Measurements from ENCODE around the gene HOXC11. TPM values are rescaled to one million over a fixed set of nuclear protein-coding genes. Genes with fewer than 3 reads are reported as not detected.

The HOXC11 gene
- total and polyA plus RNA-seq, 4 experiments from 2014 or later = not detected

DNA sequence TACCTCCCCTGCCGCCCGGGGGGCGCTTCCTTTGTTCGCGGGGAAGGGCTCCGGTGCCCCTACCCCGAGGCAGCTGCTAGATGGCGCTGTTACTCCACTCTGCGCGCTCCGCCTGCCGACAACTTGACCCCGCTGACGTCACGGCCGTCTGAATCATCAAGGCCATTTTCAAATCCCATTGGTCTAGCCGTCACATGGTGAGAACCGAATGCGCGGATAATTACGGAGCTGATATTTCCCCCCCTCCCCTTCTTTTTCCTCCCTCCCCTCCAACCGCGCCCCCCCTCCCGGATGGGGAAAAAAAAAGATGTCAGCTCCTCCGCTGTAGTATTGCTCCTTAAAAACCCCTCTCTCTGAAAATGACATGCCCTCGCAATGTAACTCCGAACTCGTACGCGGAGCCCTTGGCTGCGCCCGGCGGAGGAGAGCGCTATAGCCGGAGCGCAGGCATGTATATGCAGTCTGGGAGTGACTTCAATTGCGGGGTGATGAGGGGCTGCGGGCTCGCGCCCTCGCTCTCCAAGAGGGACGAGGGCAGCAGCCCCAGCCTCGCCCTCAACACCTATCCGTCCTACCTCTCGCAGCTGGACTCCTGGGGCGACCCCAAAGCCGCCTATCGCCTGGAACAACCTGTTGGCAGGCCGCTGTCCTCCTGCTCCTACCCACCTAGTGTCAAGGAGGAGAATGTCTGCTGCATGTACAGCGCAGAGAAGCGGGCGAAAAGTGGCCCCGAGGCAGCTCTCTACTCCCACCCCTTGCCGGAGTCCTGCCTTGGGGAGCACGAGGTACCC, 12.2 kb downstream of the HOXC11 start, which contains the start of gene HOXC10:
HOXC10 (plus strand) TSS at position 246 of the 791 bp plus-strand sequence; CDS start at position 360, 114 bp downstream.
- POLR2A ChIA-PET (ENCODE audit: partially characterized antibody) = no interaction called here
- Histone ChIP-seq H3K4me3 (ENCODE audit: low read length in 2 of 2) (no peak within 1 kb of the TSS), H3K27me3 (ENCODE audit: insufficient read depth, low read length) (peaks cover 94% of the 10 kb centered on the region), H3K27ac (ENCODE audit: low read depth, low read length) (no peak within 1 kb of the TSS), H3K36me3 (ENCODE audit: insufficient read depth, low read length) (no peaks in the 10 kb centered on the region), H3K9me3 (ENCODE audit: control insufficient read depth in 1 of 2, low read length in 2 of 2) (no peaks in the 10 kb centered on the region), H3K4me1 (ENCODE audit: insufficient read depth, low read length) (peaks cover 36% of the 10 kb centered on the region)
- H3K27me3 Mint-ChIP-seq = peaks cover 76 to 82% of the 10 kb centered on the region in 2 donors
- H3K4me3 Mint-ChIP-seq = peak within 1 kb of the TSS; percentile 48 to 88 (median 70)
- peak in 4 of 5 donors; percentile 42 to 73 (median 45) for DNase-seq
- peaks cover 0 to 36% (median 6%) of the 10 kb centered on the region in 8 donors for H3K9me3 Mint-ChIP-seq
- H3K27ac Mint-ChIP-seq = peak within 1 kb of the TSS in 5 of 7 donors; percentile 42 to 93 (median 75)
- CTCF ChIA-PET (ENCODE audit: partially characterized antibody) = interaction anchor here (0.6 to 2.4 kb wide), 5 partner anchors 207 to 369 kb away, joined by 3 to 8 read pairs (median 3); no protein-coding TSS in a partner anchor
- peaks cover 0 to 1% of the 10 kb centered on the region in 2 donors for H3K36me3 Mint-ChIP-seq
- intact Hi-C loops (cut with micrococcal nuclease) = loop anchor here (5.0 kb wide), 1 partner anchor 33 kb away; the partner anchor contains the start of gene HOXC12
- H3K4me1 Mint-ChIP-seq = peaks cover 15 to 57% (median 29%) of the 10 kb centered on the region in 4 donors

GRCh38 chr12:53985692-53985993, 12.7 kb downstream of the HOXC11 start:
- POLR2A ChIA-PET (ENCODE audit: partially characterized antibody) = no interaction called here
- Mint-ChIP-seq H3K27ac (peak overlapping the region in 2 of 7 donors; percentile 7 to 93), H3K36me3 (peaks cover 0 to 1% of the 10 kb centered on the region in 2 donors), H3K9me3 (peaks cover 0 to 34% (median 5%) of the 10 kb centered on the region in 8 donors), H3K4me3 (peak overlapping the region in 7 of 8 donors; percentile 25 to 88 (median 72)), H3K4me1 (peaks cover 19 to 62% (median 34%) of the 10 kb centered on the region in 4 donors), H3K27me3 (peaks cover 77 to 84% of the 10 kb centered on the region in 2 donors)
- no peak for DNase-seq
- CTCF ChIA-PET (ENCODE audit: partially characterized antibody) = interaction anchor here (1.2 to 2.4 kb wide), 5 partner anchors 45 to 229 kb away, joined by 3 to 8 read pairs (median 3); no protein-coding TSS in a partner anchor
- H3K36me3 ChIP-seq (ENCODE audit: insufficient read depth, low read length) = no peaks in the 10 kb centered on the region
- H3K4me3 ChIP-seq (ENCODE audit: low read length in 2 of 2) = no peak overlapping the region
- peaks cover 94% of the 10 kb centered on the region for H3K27me3 ChIP-seq (ENCODE audit: insufficient read depth, low read length)
- no peaks in the 10 kb centered on the region for H3K9me3 ChIP-seq (ENCODE audit: control insufficient read depth in 1 of 2, low read length in 2 of 2)
- peaks cover 36% of the 10 kb centered on the region for H3K4me1 ChIP-seq (ENCODE audit: insufficient read depth, low read length)
- intact Hi-C loops (cut with micrococcal nuclease) = loop anchor here (5.0 kb wide), 1 partner anchor 33 kb away; the partner anchor contains the start of gene HOXC12
- no peak overlapping the region for H3K27ac ChIP-seq (ENCODE audit: low read depth, low read length)

GRCh38 chr12:53985994-53986685, 13.2 kb downstream of the HOXC11 start:
- Histone ChIP-seq H3K36me3 (ENCODE audit: insufficient read depth, low read length) (no peaks in the 10 kb centered on the region), H3K4me1 (ENCODE audit: insufficient read depth, low read length) (peaks cover 36% of the 10 kb centered on the region), H3K4me3 (ENCODE audit: low read length in 2 of 2) (no peak overlapping the region), H3K27ac (ENCODE audit: low read depth, low read length) (no peak overlapping the region), H3K27me3 (ENCODE audit: insufficient read depth, low read length) (peaks cover 94% of the 10 kb centered on the region), H3K9me3 (ENCODE audit: control insufficient read depth in 1 of 2, low read length in 2 of 2) (no peaks in the 10 kb centered on the region)
- peak overlapping the region in 3 of 7 donors; percentile 22 to 84 (median 75) for H3K27ac Mint-ChIP-seq
- intact Hi-C loops (cut with micrococcal nuclease) = loop anchor here (5.0 kb wide), 1 partner anchor 34 kb away; the partner anchor contains the start of gene HOXC12
- H3K9me3 Mint-ChIP-seq = peaks cover 0 to 30% (median 5%) of the 10 kb centered on the region in 8 donors
- peaks cover 77 to 84% of the 10 kb centered on the region in 2 donors for H3K27me3 Mint-ChIP-seq
- H3K4me3 Mint-ChIP-seq = peak overlapping the region in 6 of 8 donors; percentile 30 to 76 (median 60)
- POLR2A ChIA-PET (ENCODE audit: partially characterized antibody) = interaction anchor here (0.5 kb wide), 1 partner anchor 288 kb away, joined by 3 read pairs; no protein-coding TSS in a partner anchor
- H3K36me3 Mint-ChIP-seq = peaks cover 0 to 1% of the 10 kb centered on the region in 2 donors
- CTCF ChIA-PET (ENCODE audit: partially characterized antibody) = interaction anchor here (1.0 to 2.4 kb wide), 6 partner anchors 32 to 229 kb away, joined by 3 to 8 read pairs (median 3); no protein-coding TSS in a partner anchor
- DNase-seq = no peak
- peaks cover 19 to 62% (median 33%) of the 10 kb centered on the region in 4 donors for H3K4me1 Mint-ChIP-seq

- Mint-ChIP-seq H3K36me3 (peaks cover 0 to 1% of the 10 kb centered on the region in 2 donors), H3K9me3 (peaks cover 0 to 30% (median 5%) of the 10 kb centered on the region in 8 donors), H3K4me1 (peaks cover 19 to 62% (median 33%) of the 10 kb centered on the region in 4 donors), H3K27me3 (peaks cover 78 to 83% of the 10 kb centered on the region in 2 donors), H3K27ac (peak overlapping the region in 3 of 7 donors; percentile 22 to 75 (median 55)), H3K4me3 (peak overlapping the region in 3 of 8 donors; percentile 25 to 76 (median 35))
- no peak for DNase-seq
- H3K36me3 ChIP-seq (ENCODE audit: insufficient read depth, low read length) = no peaks in the 10 kb centered on the region
- intact Hi-C loops (cut with micrococcal nuclease) = loop anchor here (5.0 kb wide), 1 partner anchor 35 kb away; the partner anchor contains the start of gene HOXC12
- H3K27me3 ChIP-seq (ENCODE audit: insufficient read depth, low read length) = peaks cover 95% of the 10 kb centered on the region
- CTCF ChIA-PET (ENCODE audit: partially characterized antibody) = interaction anchor here (1.0 to 2.4 kb wide), 5 partner anchors 14 to 215 kb away, joined by 3 to 8 read pairs (median 3); partner anchors contain the start of gene HOXC11
- H3K4me1 ChIP-seq (ENCODE audit: insufficient read depth, low read length) = peaks cover 36% of the 10 kb centered on the region
- POLR2A ChIA-PET (ENCODE audit: partially characterized antibody) = interaction anchor here (1.1 kb wide), 1 partner anchor 12 kb away, joined by 3 read pairs; no protein-coding TSS in a partner anchor
- H3K4me3 ChIP-seq (ENCODE audit: low read length in 2 of 2) = no peak overlapping the region
- H3K27ac ChIP-seq (ENCODE audit: low read depth, low read length) = no peak overlapping the region
- no peaks in the 10 kb centered on the region for H3K9me3 ChIP-seq (ENCODE audit: control insufficient read depth in 1 of 2, low read length in 2 of 2)
Measured at GRCh38 chr12:53986686-53987483, 14.0 kb downstream of the HOXC11 start.

DNA sequence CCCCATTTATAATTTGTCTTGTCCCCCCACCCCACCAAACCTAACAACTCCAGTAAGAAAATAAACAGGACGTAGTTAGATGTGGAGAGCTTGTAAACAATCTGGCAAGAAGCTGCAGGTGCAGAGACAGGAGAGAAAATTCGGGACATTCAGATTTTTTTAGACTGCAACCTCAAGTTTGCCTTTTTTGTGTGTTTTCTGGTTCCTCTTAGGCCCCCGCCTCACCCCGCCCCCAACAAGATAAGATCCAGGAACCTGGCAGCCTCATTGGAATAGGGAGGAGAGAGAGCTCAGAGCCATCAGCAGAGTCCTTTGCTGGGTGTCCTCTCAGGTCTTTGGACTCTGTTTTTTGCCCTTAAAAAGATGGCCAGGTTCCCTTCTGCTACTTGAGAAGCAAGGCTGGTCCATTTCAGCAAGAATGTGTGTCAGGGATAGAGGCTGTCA, 14.9 kb downstream of the HOXC11 start:
- CTCF ChIA-PET (ENCODE audit: partially characterized antibody) = interaction anchor here (0.8 to 1.5 kb wide), 8 partner anchors 15 to 224 kb away, joined by 3 to 4 read pairs (median 3); partner anchors contain the start of gene HOXC11
- DNase-seq = no peak
- Mint-ChIP-seq H3K27ac (peak overlapping the region in 1 of 7 donors; percentile 75), H3K36me3 (peaks cover 0 to 1% of the 10 kb centered on the region in 2 donors), H3K27me3 (peaks cover 80 to 84% of the 10 kb centered on the region in 2 donors), H3K9me3 (peaks cover 0 to 24% (median 4%) of the 10 kb centered on the region in 8 donors), H3K4me1 (peaks cover 19 to 62% (median 33%) of the 10 kb centered on the region in 4 donors), H3K4me3 (peak overlapping the region in 1 of 8 donors; percentile 17)
- no peaks in the 10 kb centered on the region for H3K36me3 ChIP-seq (ENCODE audit: insufficient read depth, low read length)
- POLR2A ChIA-PET (ENCODE audit: partially characterized antibody) = interaction anchor here (1.1 kb wide), 1 partner anchor 12 kb away, joined by 3 read pairs; no protein-coding TSS in a partner anchor
- no peaks in the 10 kb centered on the region for H3K9me3 ChIP-seq (ENCODE audit: control insufficient read depth in 1 of 2, low read length in 2 of 2)
- H3K4me1 ChIP-seq (ENCODE audit: insufficient read depth, low read length) = peaks cover 36% of the 10 kb centered on the region
- intact Hi-C loops (cut with micrococcal nuclease) = loop anchor here (5.0 kb wide), 1 partner anchor 36 kb away; the partner anchor contains the start of gene HOXC12
- no peak overlapping the region for H3K27ac ChIP-seq (ENCODE audit: low read depth, low read length)
- peaks cover 95% of the 10 kb centered on the region for H3K27me3 ChIP-seq (ENCODE audit: insufficient read depth, low read length)
- H3K4me3 ChIP-seq (ENCODE audit: low read length in 2 of 2) = no peak overlapping the region

Measured in CD4-positive, alpha-beta memory T cell (primary cell).